Left ventricle myocardium inferior (tissue), 1 donor: ENCODE measurements around the gene GNAT3. TPM values are rescaled to one million over a fixed set of nuclear protein-coding genes. Genes with fewer than 3 reads are reported as not detected.

ENCODE experiments used
- DNase-seq: peaks from one replicate; pipeline ENCODE4 v3.0.0-alpha.2; 2020
- H3K27ac ChIP-seq: fragments of 200-600 bp; replicated peaks from 2 replicates; pipeline ENCODE4 v1.8.0; 2021
- H3K27me3 ChIP-seq: fragments of 200-600 bp; 2 replicates; pipeline ENCODE4 v1.8.0; 2021; ENCODE audit warnings: low read depth
- H3K36me3 ChIP-seq: fragments of 200-600 bp; 2 replicates; pipeline ENCODE4 v1.8.0; 2021
- H3K4me1 ChIP-seq: fragments of 200-600 bp; 2 replicates; pipeline ENCODE4 v1.8.0; 2021
- H3K4me3 ChIP-seq: fragments of 200-600 bp; 2 replicates; pipeline ENCODE4 v1.8.0; 2021; ENCODE audit warnings: mild to moderate bottlenecking, moderate library complexity
- H3K9me3 ChIP-seq: fragments of 200-600 bp; replicated peaks from 2 replicates; pipeline ENCODE4 v1.8.0; 2021
- intact Hi-C: fragments of 100-400 bp; cut with micrococcal nuclease; formaldehyde crosslinking; loops from one replicate; pipeline ENCODE4 v1.11.0; 2022
- total RNA-seq: library from RNA; stranded (reverse); fragmentation: NEBNext Ultra II Directional; extraction: Animal tissue kit (Norgen Biotek cat#: 25700); gene quantifications from one replicate; pipeline ENCODE4 v1.2.1, GENCODE V29; 2021
- TF ChIP-seq, protein P1 (sequence below): fragments of 200-600 bp; IDR thresholded peaks from 2 replicates; pipeline ENCODE4 v1.8.0; 2021; ENCODE audit warnings: antibody characterized with exemption, mild to moderate bottlenecking, borderline replicate concordance
- donor health status: DM: no; HTN: yes; CAD: no; lungs with severe emphysema.

The GNAT3 gene
- total RNA-seq, 1 donor from 2014 or later: not detected

DNA sequence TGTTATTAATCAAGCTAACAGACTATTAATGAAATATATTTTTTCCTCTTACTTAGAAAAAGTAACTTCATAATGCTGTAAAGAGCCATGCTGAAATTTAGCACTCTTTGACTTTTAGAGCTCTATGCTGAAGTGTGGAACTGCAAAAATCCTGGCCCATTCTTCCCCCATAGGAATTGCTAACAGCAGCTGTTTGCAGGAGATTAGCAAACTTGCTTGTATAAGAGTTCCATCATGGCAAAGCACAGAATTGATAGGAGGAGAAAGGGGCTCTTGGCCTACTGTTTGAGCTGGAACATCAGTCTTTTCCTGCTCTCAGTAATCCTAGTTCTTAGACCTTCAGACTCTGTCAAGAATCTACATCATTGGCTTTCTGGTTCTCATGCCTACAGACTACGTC lies 18.3 kb upstream of the GNAT3 start:
- TF ChIP-seq, protein P1, sequence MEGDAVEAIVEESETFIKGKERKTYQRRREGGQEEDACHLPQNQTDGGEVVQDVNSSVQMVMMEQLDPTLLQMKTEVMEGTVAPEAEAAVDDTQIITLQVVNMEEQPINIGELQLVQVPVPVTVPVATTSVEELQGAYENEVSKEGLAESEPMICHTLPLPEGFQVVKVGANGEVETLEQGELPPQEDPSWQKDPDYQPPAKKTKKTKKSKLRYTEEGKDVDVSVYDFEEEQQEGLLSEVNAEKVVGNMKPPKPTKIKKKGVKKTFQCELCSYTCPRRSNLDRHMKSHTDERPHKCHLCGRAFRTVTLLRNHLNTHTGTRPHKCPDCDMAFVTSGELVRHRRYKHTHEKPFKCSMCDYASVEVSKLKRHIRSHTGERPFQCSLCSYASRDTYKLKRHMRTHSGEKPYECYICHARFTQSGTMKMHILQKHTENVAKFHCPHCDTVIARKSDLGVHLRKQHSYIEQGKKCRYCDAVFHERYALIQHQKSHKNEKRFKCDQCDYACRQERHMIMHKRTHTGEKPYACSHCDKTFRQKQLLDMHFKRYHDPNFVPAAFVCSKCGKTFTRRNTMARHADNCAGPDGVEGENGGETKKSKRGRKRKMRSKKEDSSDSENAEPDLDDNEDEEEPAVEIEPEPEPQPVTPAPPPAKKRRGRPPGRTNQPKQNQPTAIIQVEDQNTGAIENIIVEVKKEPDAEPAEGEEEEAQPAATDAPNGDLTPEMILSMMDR: no peak
- Histone ChIP-seq H3K4me1 (peaks cover 18% of the 10 kb centered on the region), H3K27me3 (no peaks in the 10 kb centered on the region), H3K4me3 (no peak overlapping the region), H3K9me3 (no peaks in the 10 kb centered on the region), H3K27ac (peak overlapping the region; percentile 33), H3K36me3 (no peaks in the 10 kb centered on the region)
- intact Hi-C loops: no loop called here
- DNase-seq: no peak

DNA sequence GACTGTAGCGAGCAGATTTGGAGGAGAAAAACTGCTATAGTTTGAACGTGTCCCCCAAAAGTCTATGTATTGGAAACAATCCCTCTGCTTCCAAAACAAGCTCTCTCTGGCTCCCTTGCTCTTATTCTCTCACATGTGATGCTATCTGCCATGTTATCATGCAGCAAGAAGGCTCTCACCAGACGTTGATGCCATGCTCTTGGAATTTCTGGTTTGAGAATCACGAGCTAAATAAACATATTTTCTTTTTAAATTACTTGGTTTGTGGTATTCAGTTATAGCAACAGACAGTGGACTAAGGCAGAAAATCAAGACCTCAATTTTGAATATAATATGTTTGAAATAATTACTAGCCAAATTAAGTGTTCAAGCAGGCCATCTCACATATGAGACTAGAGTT lies 17.5 kb upstream of the GNAT3 start:
- Histone ChIP-seq H3K27me3 (no peaks in the 10 kb centered on the region), H3K4me1 (peaks cover 23% of the 10 kb centered on the region), H3K27ac (peak overlapping the region; percentile 33), H3K36me3 (no peaks in the 10 kb centered on the region), H3K9me3 (no peaks in the 10 kb centered on the region), H3K4me3 (no peak overlapping the region)
- TF ChIP-seq, protein P1: no peak
- DNase-seq: no peak
- intact Hi-C loops: no loop called here

DNA sequence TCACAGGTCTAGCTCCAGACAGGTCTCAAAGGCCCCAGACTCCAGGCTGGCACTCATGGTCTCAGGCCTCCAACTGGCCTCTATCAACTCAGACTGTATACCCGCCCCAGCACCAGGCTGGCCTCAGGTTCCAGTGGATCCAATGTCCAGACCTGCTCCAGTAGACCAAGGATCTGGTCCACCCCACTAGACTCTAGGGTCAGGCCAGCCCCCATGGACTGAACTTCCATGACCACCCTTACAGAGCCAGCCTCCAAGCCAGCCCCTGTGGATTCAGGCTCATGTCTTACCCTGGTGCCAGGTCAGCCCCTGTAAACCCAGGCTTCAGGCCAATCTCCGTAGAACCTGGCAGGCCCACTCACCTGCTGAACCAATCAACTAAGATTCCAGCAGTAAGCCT lies 16.8 kb upstream of the GNAT3 start:
- TF ChIP-seq, protein P1: no peak
- intact Hi-C loops: no loop called here

DNA sequence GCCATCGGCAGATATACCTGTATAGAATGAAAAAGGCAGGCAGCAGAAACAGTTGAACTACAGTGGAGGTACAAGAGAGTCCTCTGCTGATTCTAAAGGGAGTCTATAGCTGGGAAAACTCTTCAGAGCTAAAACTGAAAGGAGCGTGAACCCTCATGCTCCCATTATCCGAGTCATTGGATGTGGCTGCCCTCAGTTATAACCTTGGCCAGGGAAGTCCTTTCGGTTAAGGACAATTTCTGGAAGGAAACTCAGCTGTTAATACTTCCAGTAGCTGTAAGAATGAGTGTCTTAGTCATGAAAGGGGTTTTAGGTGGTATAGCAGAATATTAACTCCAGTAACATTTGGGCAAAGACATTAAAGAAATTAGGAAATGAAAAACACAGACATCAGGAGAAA lies 14.6 kb upstream of the GNAT3 start:
- peak overlapping the region; percentile 46 for H3K4me3 ChIP-seq

More for the DNA sequence above, 16.8 kb upstream of the GNAT3 start:
- Histone ChIP-seq H3K4me1 (peaks cover 27% of the 10 kb centered on the region), H3K36me3 (no peaks in the 10 kb centered on the region), H3K27ac (no peak overlapping the region), H3K4me3 (no peak overlapping the region), H3K9me3 (no peaks in the 10 kb centered on the region), H3K27me3 (no peaks in the 10 kb centered on the region)
- no peak for DNase-seq

DNA sequence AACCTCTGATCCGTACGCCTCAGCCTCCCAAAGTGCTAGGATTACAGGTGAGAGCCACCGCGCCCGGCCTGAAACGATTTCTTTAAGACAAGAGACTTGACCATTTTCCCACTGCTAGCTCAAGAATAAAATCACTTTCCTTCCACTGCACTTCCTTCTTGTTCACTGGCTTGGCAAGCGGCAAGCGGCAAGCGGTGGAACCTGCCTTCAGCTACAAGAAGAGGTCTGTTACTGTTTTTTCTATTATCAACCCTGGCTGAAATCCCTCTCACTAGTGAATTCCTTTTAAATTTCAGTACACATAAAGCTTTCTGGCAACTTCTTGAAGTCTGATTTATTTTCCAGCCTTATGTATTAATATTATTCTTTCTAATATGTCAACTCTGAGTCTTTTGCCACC lies 12.8 kb upstream of the GNAT3 start:
- peak overlapping the region; percentile 66 for H3K27ac ChIP-seq
- TF ChIP-seq, protein P1: no peak
- H3K9me3 ChIP-seq: no peaks in the 10 kb centered on the region
- H3K4me1 ChIP-seq: peaks cover 21% of the 10 kb centered on the region
- H3K36me3 ChIP-seq: no peaks in the 10 kb centered on the region
- H3K27me3 ChIP-seq: no peaks in the 10 kb centered on the region
- intact Hi-C loops: no loop called here
- peak overlapping the region; percentile 46 for H3K4me3 ChIP-seq
- DNase-seq: no peak

More for the DNA sequence above, 14.6 kb upstream of the GNAT3 start:
- Histone ChIP-seq H3K27me3 (no peaks in the 10 kb centered on the region), H3K4me1 (peaks cover 27% of the 10 kb centered on the region), H3K36me3 (no peaks in the 10 kb centered on the region), H3K27ac (peak overlapping the region; percentile 66), H3K9me3 (no peaks in the 10 kb centered on the region)
- intact Hi-C loops: no loop called here
- no peak for DNase-seq
- TF ChIP-seq, protein P1: no peak

DNA sequence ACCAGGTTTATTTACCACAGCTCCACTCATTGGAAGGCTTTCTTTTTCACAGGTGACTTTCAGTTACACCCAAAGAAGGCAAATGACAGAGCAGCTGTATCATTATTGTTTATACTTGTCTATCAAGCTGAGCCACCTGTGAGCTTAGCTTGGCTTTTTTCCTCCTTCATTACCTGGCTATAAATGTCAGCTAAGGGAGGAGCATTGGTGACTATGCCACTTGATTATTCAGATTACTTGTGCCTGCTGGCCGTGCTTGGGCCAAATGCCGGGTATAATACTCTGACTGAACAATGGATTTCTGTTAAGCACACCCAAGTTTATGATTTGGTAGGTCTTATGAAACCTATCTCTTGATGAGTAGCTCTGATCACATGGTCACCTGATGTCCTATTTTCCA lies 9.9 kb upstream of the GNAT3 start:
- Histone ChIP-seq H3K27ac (no peak overlapping the region), H3K27me3 (no peaks in the 10 kb centered on the region), H3K4me1 (peaks cover 27% of the 10 kb centered on the region), H3K36me3 (no peaks in the 10 kb centered on the region), H3K9me3 (no peaks in the 10 kb centered on the region), H3K4me3 (no peak overlapping the region)
- no peak for DNase-seq
- TF ChIP-seq, protein P1: no peak
- intact Hi-C loops: no loop called here
